ENCODE measurements around the gene ZCWPW2.

ZCWPW2 gene

DNA sequence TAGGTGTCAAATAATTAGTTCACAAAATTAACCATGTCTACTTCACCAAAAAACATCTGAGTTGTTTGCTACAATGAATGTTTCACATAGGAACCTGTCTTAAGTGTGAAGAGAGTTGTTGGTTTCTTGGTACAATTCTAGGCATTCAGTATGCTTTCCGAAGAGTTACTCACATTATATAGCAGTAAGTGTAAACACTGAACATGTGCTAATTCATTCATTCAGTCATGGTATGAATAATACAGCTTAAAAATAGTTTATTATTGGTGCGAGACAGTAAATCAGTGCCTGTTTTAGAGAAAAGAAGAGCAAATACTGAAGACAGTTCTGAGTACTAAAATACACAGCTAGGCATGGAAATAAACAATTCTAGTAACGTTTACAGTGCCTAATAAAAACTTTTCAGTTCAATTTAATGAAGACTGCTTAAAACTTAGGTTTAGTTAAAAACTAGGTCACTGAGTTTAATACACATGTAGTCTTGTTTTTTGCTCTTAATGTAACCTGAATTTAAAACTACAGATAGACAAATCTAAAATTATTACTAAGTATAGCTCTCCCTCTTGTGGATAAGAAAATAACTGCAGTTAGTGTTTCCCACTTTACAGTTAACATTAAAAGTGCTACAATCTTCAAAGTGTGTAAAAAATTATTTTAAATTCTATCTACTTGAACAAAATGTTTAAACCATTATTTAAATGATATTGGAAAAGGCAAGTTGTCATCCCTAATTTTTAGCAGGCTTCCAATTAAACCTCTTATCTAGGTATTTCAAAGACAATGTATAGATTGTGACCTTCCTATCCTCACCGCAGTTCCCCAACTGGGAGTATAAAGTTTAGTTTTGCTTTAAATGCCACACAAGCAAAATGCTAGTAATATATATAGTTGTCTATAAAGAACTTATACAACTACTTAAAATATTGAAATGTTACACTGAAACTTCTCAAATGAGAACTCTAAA is 20.1 kb upstream of the ZCWPW2 start:
- no peak overlapping the region for H3K18ac ChIP-seq (ENCODE audit: low read length)
- H3K36me3 ChIP-seq (ENCODE audit: control insufficient read depth, insufficient read depth, low read length): peaks cover 2% of the 10 kb centered on the region
- H3K4me3 ChIP-seq (ENCODE audit: low read length): no peak overlapping the region
- no peaks in the 10 kb centered on the region for H3K4me1 ChIP-seq (ENCODE audit: control insufficient read depth, low read depth, low read length)
- no CpG with 5 or more reads among the region's 4 CpGs for WGBS (ENCODE audit: extremely low coverage, insufficient coverage, low lambda C conversion rate)
- peak; percentile 25 for DNase-seq
- no peaks in the 10 kb centered on the region for H3K79me2 ChIP-seq (ENCODE audit: control insufficient read depth, insufficient read depth, low read length)
- no peak overlapping the region for H3K4me2 ChIP-seq (ENCODE audit: low read length)
- no peak overlapping the region for H4K5ac ChIP-seq (ENCODE audit: low read length)
- no peak overlapping the region for H3K56ac ChIP-seq (ENCODE audit: low read length)
- H3K23ac ChIP-seq (ENCODE audit: low read length): no peak overlapping the region
- no peak overlapping the region for H2AK5ac ChIP-seq (ENCODE audit: low read length)
- no peaks in the 10 kb centered on the region for H3K27me3 ChIP-seq (ENCODE audit: insufficient read depth, low read length, poor library complexity)
- H4K8ac ChIP-seq (ENCODE audit: low read depth, low read length): no peak overlapping the region
- H3K9ac ChIP-seq (ENCODE audit: low read length): no peak overlapping the region
- no peak overlapping the region for H3K4ac ChIP-seq (ENCODE audit: low read depth, low read length)
- H2BK5ac ChIP-seq (ENCODE audit: low read length): no peak overlapping the region
- no peak overlapping the region for H2BK15ac ChIP-seq (replicated peaks; ENCODE audit: low read depth)
- no peak overlapping the region for H2BK120ac ChIP-seq (ENCODE audit: low read depth, low read length)
- no peak overlapping the region for H3K27ac ChIP-seq (ENCODE audit: low read depth, low read length)
- no peaks in the 10 kb centered on the region for H3K79me1 ChIP-seq (ENCODE audit: low read length)

GRCh38 chr3:28334552-28334951 is 14.0 kb upstream of the ZCWPW2 start:
- H3K23ac ChIP-seq (ENCODE audit: low read length): no peak overlapping the region
- no peaks in the 10 kb centered on the region for H3K36me3 ChIP-seq (ENCODE audit: control insufficient read depth, insufficient read depth, low read length)
- H3K4me3 ChIP-seq (ENCODE audit: low read length): no peak overlapping the region
- H3K27me3 ChIP-seq (ENCODE audit: insufficient read depth, low read length, poor library complexity): no peaks in the 10 kb centered on the region
- no peaks in the 10 kb centered on the region for H3K79me1 ChIP-seq (ENCODE audit: low read length)
- no peak overlapping the region for H4K5ac ChIP-seq (ENCODE audit: low read length)
- DNase-seq: no peak
- no peak overlapping the region for H3K9ac ChIP-seq (ENCODE audit: low read length)
- H4K8ac ChIP-seq (ENCODE audit: low read depth, low read length): no peak overlapping the region
- H3K56ac ChIP-seq (ENCODE audit: low read length): no peak overlapping the region
- H3K18ac ChIP-seq (ENCODE audit: low read length): no peak overlapping the region
- no peak overlapping the region for H2AK5ac ChIP-seq (ENCODE audit: low read length)
- no peak overlapping the region for H2BK15ac ChIP-seq (replicated peaks; ENCODE audit: low read depth)
- no peak overlapping the region for H3K27ac ChIP-seq (ENCODE audit: low read depth, low read length)
- H3K4me1 ChIP-seq (ENCODE audit: control insufficient read depth, low read depth, low read length): no peaks in the 10 kb centered on the region
- H3K4me2 ChIP-seq (ENCODE audit: low read length): no peak overlapping the region
- no peak overlapping the region for H2BK5ac ChIP-seq (ENCODE audit: low read length)
- H2BK120ac ChIP-seq (ENCODE audit: low read depth, low read length): no peak overlapping the region
- no peaks in the 10 kb centered on the region for H3K79me2 ChIP-seq (ENCODE audit: control insufficient read depth, insufficient read depth, low read length)
- no peak overlapping the region for H3K4ac ChIP-seq (ENCODE audit: low read depth, low read length)

- no peak overlapping the region for H3K4me2 ChIP-seq (ENCODE audit: low read length)
- no peaks in the 10 kb centered on the region for H3K36me3 ChIP-seq (ENCODE audit: control insufficient read depth, insufficient read depth, low read length)
- H3K27ac ChIP-seq (ENCODE audit: low read depth, low read length): no peak overlapping the region
- H2BK120ac ChIP-seq (ENCODE audit: low read depth, low read length): no peak overlapping the region
- H2AK5ac ChIP-seq (ENCODE audit: low read length): no peak overlapping the region
- H3K79me1 ChIP-seq (ENCODE audit: low read length): no peaks in the 10 kb centered on the region
- H4K8ac ChIP-seq (ENCODE audit: low read depth, low read length): no peak overlapping the region
- H3K9ac ChIP-seq (ENCODE audit: low read length): no peak overlapping the region
- no peak for DNase-seq
- H2BK15ac ChIP-seq (replicated peaks; ENCODE audit: low read depth): no peak overlapping the region
- no peaks in the 10 kb centered on the region for H3K79me2 ChIP-seq (ENCODE audit: control insufficient read depth, insufficient read depth, low read length)
- no peaks in the 10 kb centered on the region for H3K27me3 ChIP-seq (ENCODE audit: insufficient read depth, low read length, poor library complexity)
- no peak overlapping the region for H4K5ac ChIP-seq (ENCODE audit: low read length)
- H3K4me1 ChIP-seq (ENCODE audit: control insufficient read depth, low read depth, low read length): no peaks in the 10 kb centered on the region
- no peak overlapping the region for H3K18ac ChIP-seq (ENCODE audit: low read length)
- WGBS (ENCODE audit: extremely low coverage, insufficient coverage, low lambda C conversion rate): 100% methylated on average over 1 of the region's 2 CpGs
- no peak overlapping the region for H3K56ac ChIP-seq (ENCODE audit: low read length)
- no peak overlapping the region for H3K4me3 ChIP-seq (ENCODE audit: low read length)
- H2BK5ac ChIP-seq (ENCODE audit: low read length): no peak overlapping the region
- no peak overlapping the region for H3K23ac ChIP-seq (ENCODE audit: low read length)
- H3K4ac ChIP-seq (ENCODE audit: low read depth, low read length): no peak overlapping the region
Observed at GRCh38 chr3:28335246-28335645, 13.3 kb upstream of the ZCWPW2 start.

GRCh38 chr3:28337230-28337629 is 11.3 kb upstream of the ZCWPW2 start:
- Histone ChIP-seq H3K23ac (ENCODE audit: low read length) (no peak overlapping the region), H4K8ac (ENCODE audit: low read depth, low read length) (no peak overlapping the region), H3K27me3 (ENCODE audit: insufficient read depth, low read length, poor library complexity) (no peaks in the 10 kb centered on the region), H3K9ac (ENCODE audit: low read length) (no peak overlapping the region), H3K79me1 (ENCODE audit: low read length) (peaks cover 2% of the 10 kb centered on the region), H3K79me2 (ENCODE audit: control insufficient read depth, insufficient read depth, low read length) (no peaks in the 10 kb centered on the region), H2BK5ac (ENCODE audit: low read length) (no peak overlapping the region), H2AK5ac (ENCODE audit: low read length) (no peak overlapping the region), H2BK15ac (replicated peaks; ENCODE audit: low read depth) (no peak overlapping the region), H3K4me1 (ENCODE audit: control insufficient read depth, low read depth, low read length) (no peaks in the 10 kb centered on the region), H3K4me2 (ENCODE audit: low read length) (no peak overlapping the region), H3K18ac (ENCODE audit: low read length) (no peak overlapping the region), H3K27ac (ENCODE audit: low read depth, low read length) (no peak overlapping the region), H3K36me3 (ENCODE audit: control insufficient read depth, insufficient read depth, low read length) (no peaks in the 10 kb centered on the region), H3K4me3 (ENCODE audit: low read length) (no peak overlapping the region), H3K4ac (ENCODE audit: low read depth, low read length) (no peak overlapping the region), H2BK120ac (ENCODE audit: low read depth, low read length) (no peak overlapping the region), H4K5ac (ENCODE audit: low read length) (no peak overlapping the region), H3K56ac (ENCODE audit: low read length) (no peak overlapping the region)
- DNase-seq: no peak

GRCh38 chr3:28343144-28343543 is 5.4 kb upstream of the ZCWPW2 start:
- Histone ChIP-seq H3K4me2 (ENCODE audit: low read length) (no peak overlapping the region), H3K4me3 (ENCODE audit: low read length) (no peak overlapping the region), H3K56ac (ENCODE audit: low read length) (no peak overlapping the region), H3K9ac (ENCODE audit: low read length) (no peak overlapping the region), H3K79me1 (ENCODE audit: low read length) (peaks cover 6% of the 10 kb centered on the region), H3K23ac (ENCODE audit: low read length) (no peak overlapping the region), H3K27ac (ENCODE audit: low read depth, low read length) (no peak overlapping the region), H3K36me3 (ENCODE audit: control insufficient read depth, insufficient read depth, low read length) (no peaks in the 10 kb centered on the region), H3K27me3 (ENCODE audit: insufficient read depth, low read length, poor library complexity) (no peaks in the 10 kb centered on the region), H2AK5ac (ENCODE audit: low read length) (no peak overlapping the region), H2BK120ac (ENCODE audit: low read depth, low read length) (no peak overlapping the region), H4K8ac (ENCODE audit: low read depth, low read length) (no peak overlapping the region), H3K4me1 (ENCODE audit: control insufficient read depth, low read depth, low read length) (peaks cover 1% of the 10 kb centered on the region), H2BK5ac (ENCODE audit: low read length) (no peak overlapping the region), H3K79me2 (ENCODE audit: control insufficient read depth, insufficient read depth, low read length) (peaks cover 16% of the 10 kb centered on the region), H3K4ac (ENCODE audit: low read depth, low read length) (no peak overlapping the region), H4K5ac (ENCODE audit: low read length) (no peak overlapping the region), H2BK15ac (replicated peaks; ENCODE audit: low read depth) (no peak overlapping the region), H3K18ac (ENCODE audit: low read length) (no peak overlapping the region)
- DNase-seq: no peak

GRCh38 chr3:28345690-28346089 is 2.8 kb upstream of the ZCWPW2 start:
- Histone ChIP-seq H4K5ac (ENCODE audit: low read length) (no peak overlapping the region), H2BK15ac (replicated peaks; ENCODE audit: low read depth) (no peak overlapping the region), H3K23ac (ENCODE audit: low read length) (no peak overlapping the region), H2BK120ac (ENCODE audit: low read depth, low read length) (no peak overlapping the region), H3K4ac (ENCODE audit: low read depth, low read length) (no peak overlapping the region), H3K18ac (ENCODE audit: low read length) (no peak overlapping the region), H3K4me3 (ENCODE audit: low read length) (no peak overlapping the region), H3K56ac (ENCODE audit: low read length) (no peak overlapping the region), H4K8ac (ENCODE audit: low read depth, low read length) (no peak overlapping the region), H3K79me1 (ENCODE audit: low read length) (peaks cover 6% of the 10 kb centered on the region), H2BK5ac (ENCODE audit: low read length) (no peak overlapping the region), H3K4me2 (ENCODE audit: low read length) (no peak overlapping the region), H3K79me2 (ENCODE audit: control insufficient read depth, insufficient read depth, low read length) (peaks cover 17% of the 10 kb centered on the region), H2AK5ac (ENCODE audit: low read length) (no peak overlapping the region), H3K9ac (ENCODE audit: low read length) (no peak overlapping the region), H3K27me3 (ENCODE audit: insufficient read depth, low read length, poor library complexity) (no peaks in the 10 kb centered on the region), H3K4me1 (ENCODE audit: control insufficient read depth, low read depth, low read length) (peaks cover 1% of the 10 kb centered on the region), H3K27ac (ENCODE audit: low read depth, low read length) (no peak overlapping the region), H3K36me3 (ENCODE audit: control insufficient read depth, insufficient read depth, low read length) (no peaks in the 10 kb centered on the region)
- WGBS (ENCODE audit: extremely low coverage, insufficient coverage, low lambda C conversion rate): no CpG with 5 or more reads among the region's 1 CpG
- no peak for DNase-seq
